ENCODE results near the gene NANOS3. TPM values are rescaled to one million over a fixed set of nuclear protein-coding genes. Genes with fewer than 3 reads are reported as not detected.
A peak's percentile ranks its signal among the peaks of the same experiment; 100 is the strongest.

The NANOS3 gene
- total and polyA plus RNA-seq, 9 of the 15 experiments (the other 6 are each of a cell fraction or from before 2014, with no cell fraction given): not detected

GRCh38 chr19:13850910-13851733 lies 25.8 kb upstream of the NANOS3 start (continued):
- TF ChIP-seq ZNF740 (CRISPR knock-in tag; IDR thresholded peaks at IDR 0.05) (peak; percentile 73), ZNF740 (tag; IDR thresholded peaks at IDR 0.05) (0 out of 4 replicates have a peak, but pooled peaks of 1 of the 2 experiments have one; percentile 5), PRDM10 (IDR thresholded peaks at IDR 0.05; ENCODE audit: partially characterized antibody) (no peak), SRSF1 (IDR thresholded peaks at IDR 0.05; ENCODE audit: low read depth, low read length) (no peak), ZNF830 (CRISPR knock-in tag; IDR thresholded peaks at IDR 0.05) (no peak), MCM3 (IDR thresholded peaks at IDR 0.05) (no peak), NFRKB (IDR thresholded peaks at IDR 0.05; ENCODE audit: low read depth) (peak; percentile 48; the same call in 1 of the 2 replicates), ZNF511 (CRISPR knock-in tag; IDR thresholded peaks at IDR 0.05) (peak; percentile 43; the same call in 1 of the 2 replicates), MYNN (IDR thresholded peaks at IDR 0.05) (peak; percentile 77; the same call in 1 of the 2 replicates), MYNN (CRISPR knock-in tag; IDR thresholded peaks at IDR 0.05) (no peak), MITF (IDR thresholded peaks at IDR 0.05) (0 out of 2 replicates have a peak, but pooled peaks have one; percentile 6), ZNF41 (CRISPR knock-in tag; conservative IDR thresholded peaks at IDR 0.05) (no peak), SMARCA4 (IDR thresholded peaks at IDR 0.05) (peak; percentile 88), CC2D1A (IDR thresholded peaks at IDR 0.05) (no peak), ZNF395 (CRISPR knock-in tag; IDR thresholded peaks at IDR 0.05) (no peak), ZNF24 (IDR thresholded peaks at IDR 0.05) (no peak), ZNF3 (CRISPR knock-in tag; IDR thresholded peaks at IDR 0.05) (no peak), ZFP30 (CRISPR knock-in tag; IDR thresholded peaks at IDR 0.05; ENCODE audit: borderline replicate concordance) (no peak), MBD2 (IDR thresholded peaks at IDR 0.05; ENCODE audit: borderline replicate concordance, low read depth) (no peak)
